B cell (primary cell): Measurements from ENCODE around the gene CBARP. TPM values are rescaled to one million over a fixed set of nuclear protein-coding genes. Genes with fewer than 3 reads are reported as not detected.

Experiments
- ATAC-seq: fragments of 200-7000 bp; cut with Tn5 transposase; one replicate; pipeline ENCODE4 v1.10.0; 2021; ENCODE audit warnings: low read depth, mild to moderate bottlenecking, moderate number of reproducible peaks, moderate library complexity
- CTCF ChIA-PET: fragments of 350-600 bp; sonication (Branson Sonifier 250); formaldehyde crosslinking; loops from one replicate; lab custom pipeline; 2021; ENCODE audit warnings: antibody characterized with exemption, inconsistent platforms; lab: Charles Lee
- POLR2A ChIA-PET: fragments of 350-600 bp; sonication (Branson Sonifier 250); formaldehyde crosslinking; loops from one replicate; lab custom pipeline; 2021; ENCODE audit warnings: antibody characterized with exemption; lab: Charles Lee
- DNase-seq: peaks from one replicate; pipeline ENCODE4 v3.0.0; 2013
- H2AFZ ChIP-seq: 2 replicates; pipeline ENCODE4 v1.6.1; 2012; ENCODE audit warnings: mild to moderate bottlenecking, low read depth, low read length; ENCODE audit not compliant: insufficient read depth, poor library complexity, severe bottlenecking
- H3K27ac ChIP-seq, 2 donors: 1 replicate in 1 of 2; 2 replicates in 1 of 2; pipeline ENCODE4 v1.5.1; 2012 to 2013; ENCODE audit warnings: low read length in 2 of 2, mild to moderate bottlenecking in 2 of 2, moderate library complexity in 1 of 2
- H3K27me3 ChIP-seq, 4 experiments: fragments of 200-600 bp in 1 of 4; sonication (generic) in 1 of 4; replicated peaks in 1 of 4; 1 replicate in 2 of 4; 2 replicates in 2 of 4; pipeline versions ENCODE4 v1.6.1 to v1.7.0; 2013 to 2016; ENCODE audit warnings: low read length in 3 of 4, mild to moderate bottlenecking in 2 of 4, mixed read lengths in 1 of 4, moderate library complexity in 1 of 4; ENCODE audit not compliant: insufficient read depth in 4 of 4, control insufficient read depth in 3 of 4; ENCODE audit errors: control extremely low read depth in 1 of 4
- H3K36me3 ChIP-seq, 2 experiments: replicated peaks in 1 of 2; 1 replicate in 1 of 2; 2 replicates in 1 of 2; pipeline versions ENCODE4 v1.6.1 to v1.7.1; 2013; ENCODE audit warnings: low read length in 1 of 2; ENCODE audit not compliant: insufficient read depth in 2 of 2, control insufficient read depth in 1 of 2; ENCODE audit errors: control extremely low read depth in 1 of 2, extremely low read depth in 1 of 2
- H3K4me1 ChIP-seq, 2 donors: fragments of 200-600 bp in 1 of 2; sonication (generic) in 1 of 2; 1 replicate in 1 of 2; 2 replicates in 1 of 2; pipeline versions ENCODE4 v1.5.1 to v1.6.1; 2013 to 2017; ENCODE audit warnings: low read length in 2 of 2; ENCODE audit not compliant: control insufficient read depth in 2 of 2, insufficient read depth in 2 of 2
- H3K4me2 ChIP-seq: replicated peaks from 2 replicates; pipeline ENCODE3; 2012; ENCODE audit warnings: mild to moderate bottlenecking, low read depth, low read length; ENCODE audit not compliant: poor library complexity, severe bottlenecking
- H3K4me3 ChIP-seq, 5 experiments: fragments of 200-600 bp in 1 of 5; sonication (generic) in 1 of 5; 1 replicate in 3 of 5; 2 replicates in 2 of 5; pipeline versions ENCODE4 v1.5.1 to v1.7.0; 2011 to 2016; ENCODE audit warnings: low read length in 4 of 5, mild to moderate bottlenecking in 4 of 5, low read depth in 2 of 5, control low read depth in 1 of 5, moderate library complexity in 1 of 5; ENCODE audit not compliant: insufficient read depth in 1 of 5; ENCODE audit errors: control extremely low read depth in 1 of 5, extremely low read depth in 1 of 5
- H3K79me2 ChIP-seq: fragments of 200-600 bp; sonication (generic); one replicate; pipeline ENCODE4 v1.6.0; 2016; ENCODE audit warnings: low read length; ENCODE audit not compliant: control insufficient read depth, insufficient read depth
- H3K9ac ChIP-seq: fragments of 200-600 bp; sonication (generic); 2 replicates; pipeline ENCODE4 v1.6.1; 2017; ENCODE audit warnings: mild to moderate bottlenecking, low read length, moderate library complexity
- H3K9me3 ChIP-seq, 3 donors: one replicate each; pipeline versions ENCODE4 v1.6.1 to v1.7.1; 2013; ENCODE audit warnings: low read length in 2 of 3; ENCODE audit not compliant: control insufficient read depth in 2 of 3, insufficient read depth in 1 of 3; ENCODE audit errors: control extremely low read depth in 1 of 3
- H4K20me1 ChIP-seq: 2 replicates; pipeline ENCODE4 v1.6.0; 2012; ENCODE audit warnings: mild to moderate bottlenecking, low read length; ENCODE audit not compliant: insufficient read depth, control insufficient read depth, poor library complexity, severe bottlenecking
- H3K27ac Mint-ChIP-seq: one replicate; pipeline ENCODE4 v1.8.0; 2021; ENCODE audit warnings: mixed read lengths
- H3K27me3 Mint-ChIP-seq: one replicate; pipeline ENCODE4 v1.8.0; 2021; ENCODE audit warnings: mixed read lengths
- H3K4me1 Mint-ChIP-seq: one replicate; pipeline ENCODE4 v1.8.0; 2021; ENCODE audit warnings: mixed read lengths
- H3K4me3 Mint-ChIP-seq: one replicate; pipeline ENCODE4 v1.8.0; 2021; ENCODE audit warnings: mixed read lengths
- H3K9me3 Mint-ChIP-seq: one replicate; pipeline ENCODE4 v1.8.0; 2022; ENCODE audit warnings: mixed read lengths; ENCODE audit not compliant: insufficient read depth
- CTCF ChIP-seq: fragments of 200-600 bp; IDR thresholded peaks from one replicate; pipeline ENCODE4 v1.8.0; 2022; ENCODE audit warnings: antibody characterized with exemption, mild to moderate bottlenecking
- EZH2 ChIP-seq: IDR thresholded peaks from 2 replicates; pipeline ENCODE4 v1.6.1; 2012; ENCODE audit warnings: borderline replicate concordance, low read depth, mild to moderate bottlenecking, moderate library complexity, low read length; ENCODE audit not compliant: insufficient read depth, poor library complexity, severe bottlenecking
- WGBS: methylation state at CpG from one replicate; pipeline ENCODE4 v1.1.5; 2013; ENCODE audit warnings: missing lambda C conversion rate; ENCODE audit not compliant: insufficient coverage; 5-methylcytosine and 5-hydroxymethylcytosine counted together
- intact Hi-C: fragments of 100-400 bp; cut with micrococcal nuclease; formaldehyde crosslinking; loops from one replicate; pipeline ENCODE4 v1.10.0; 2022
- polyA plus RNA-seq: library from polyadenylated mRNA; depleted of rRNA; stranded (reverse); fragments of >200 nt; gene quantifications from 2 replicates; pipeline ENCODE4 v1.2.3, GENCODE V29; 2012
- total RNA-seq, 2 donors: library from RNA; stranded (reverse); fragments of 120-200 nt in 1 of 2; gene quantifications; 1 replicate in 1 of 2; 2 replicates in 1 of 2; pipeline versions ENCODE4 v1.2.3 to v1.2.4, GENCODE V29; 2013 to 2022

Gene CBARP
- total and polyA plus RNA-seq, 2 donors (not counting 1 experiment from before 2014, with no cell fraction given), result not detected

GRCh38 chr19:1250437-1251260 is 12.8 kb upstream of the CBARP start:
- Histone ChIP-seq H3K4me1 (peaks cover 33 to 56% of the 10 kb centered on the region in 2 donors), H2AFZ (no peak overlapping the region), H3K79me2 (peaks cover 53% of the 10 kb centered on the region), H3K4me2 (peak overlapping the region; percentile 98), H3K27ac (peak overlapping the region; percentile 74 to 89), H3K4me3 (peak overlapping the region; percentile 61 to 92 (median 86)), H3K9me3 (no peaks in the 10 kb centered on the region), H4K20me1 (peaks cover 54% of the 10 kb centered on the region), H3K9ac (peak overlapping the region; percentile 86), H3K27me3 (no peaks in the 10 kb centered on the region), H3K36me3 (peaks cover 0 to 28% of the 10 kb centered on the region in 2 experiments)
- H3K4me3 Mint-ChIP-seq, result peak overlapping the region; percentile 91
- under 1% methylated on average over 75 of the region's 90 CpGs for WGBS
- no peaks in the 10 kb centered on the region for H3K27me3 Mint-ChIP-seq
- peaks cover 35% of the 10 kb centered on the region for H3K4me1 Mint-ChIP-seq
- peak overlapping the region; percentile 92 for H3K27ac Mint-ChIP-seq
- intact Hi-C loops, result no loop called here
- TF ChIP-seq CTCF, result no peak
- no peak for TF ChIP-seq EZH2
- ChIA-PET CTCF (interaction anchor here (2.3 to 5.8 kb wide), 2 partner anchors 14 to 16 kb away, joined by 31 to 113 read pairs; no protein-coding TSS in a partner anchor), POLR2A (interaction anchor here (1.0 to 10.7 kb wide), 4 partner anchors 9 to 15 kb away, joined by 3 to 305 read pairs (median 22); partner anchors contain the start of gene CIRBP)
- DNase-seq (peak; percentile 86), ATAC-seq (no peak)
- no peaks in the 10 kb centered on the region for H3K9me3 Mint-ChIP-seq
